ENCODE results near the gene CCSER2.
"Not testable (repeated sequence)": the region's sequence is repeated elsewhere in the genome, so short reads cannot be mapped to it uniquely, and the experiment has no call there.

Gene CCSER2

DNA sequence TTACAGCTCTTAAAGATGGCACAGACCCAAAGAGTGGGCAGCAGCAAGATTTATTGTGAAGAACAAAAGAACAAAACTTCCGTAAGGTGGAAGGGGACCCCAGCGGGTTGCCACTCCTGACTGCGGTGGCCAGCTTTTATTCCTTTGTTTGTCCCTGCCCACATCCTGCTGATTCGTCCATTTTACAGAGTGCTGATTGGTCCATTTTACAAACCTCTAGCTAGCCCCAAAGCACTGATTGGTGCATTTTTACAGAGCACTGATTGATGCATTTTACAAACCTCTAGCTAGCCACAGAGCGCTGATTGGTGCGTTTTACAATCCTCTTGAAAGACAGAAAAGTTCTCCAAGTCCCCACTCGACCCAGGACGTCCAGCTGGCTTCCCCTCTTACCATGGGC lies 16.8 kb upstream of the CCSER2 start:
- Histone ChIP-seq H3K36me3 (ENCODE audit: control insufficient read depth, insufficient read depth, low read length) (no peaks in the 10 kb centered on the region), H3K27ac (ENCODE audit: low read length) (no peak overlapping the region), H3K4me3 (ENCODE audit: low read length) (no peak overlapping the region), H3K9me3 (ENCODE audit: control insufficient read depth, insufficient read depth, low read length) (no peaks in the 10 kb centered on the region), H3K27me3 (ENCODE audit: control insufficient read depth, insufficient read depth, low read length) (no peaks in the 10 kb centered on the region), H3K4me1 (ENCODE audit: control insufficient read depth, insufficient read depth, low read length) (peaks cover 4% of the 10 kb centered on the region; the same call in 1 of the 2 replicates)
- WGBS (ENCODE audit: insufficient coverage, insufficient read length), result no CpG with 5 or more reads among the region's 8 CpGs
- no peak for DNase-seq (ENCODE audit: low read depth, low spot score)

DNA sequence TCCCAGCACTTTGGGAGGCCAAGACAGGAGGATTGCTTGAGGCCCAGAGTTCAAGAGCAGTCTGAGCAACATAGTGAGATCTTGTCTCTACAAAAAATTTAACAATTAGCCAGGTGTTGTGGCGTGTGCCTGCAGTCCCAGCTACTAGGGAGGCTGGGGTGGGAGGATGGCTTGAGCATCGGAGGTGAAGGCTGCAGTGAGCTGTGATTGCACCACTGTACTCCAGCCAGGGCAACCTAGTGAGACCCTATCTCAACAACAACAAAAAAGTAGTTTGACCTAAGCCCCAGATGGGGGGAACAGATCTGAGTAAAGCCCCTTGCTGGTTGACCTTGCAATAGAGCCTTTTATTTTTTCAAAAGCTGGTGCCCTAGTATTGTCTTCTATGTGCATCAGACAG lies 15.6 kb upstream of the CCSER2 start:
- Histone ChIP-seq H3K4me3 (ENCODE audit: low read length) (no peak overlapping the region), H3K36me3 (ENCODE audit: control insufficient read depth, insufficient read depth, low read length) (no peaks in the 10 kb centered on the region), H3K27ac (ENCODE audit: low read length) (no peak overlapping the region), H3K4me1 (ENCODE audit: control insufficient read depth, insufficient read depth, low read length) (peaks cover 4% of the 10 kb centered on the region; the same call in 1 of the 2 replicates), H3K9me3 (ENCODE audit: control insufficient read depth, insufficient read depth, low read length) (no peaks in the 10 kb centered on the region), H3K27me3 (ENCODE audit: control insufficient read depth, insufficient read depth, low read length) (no peaks in the 10 kb centered on the region)
- no CpG with 5 or more reads among the region's 2 CpGs for WGBS (ENCODE audit: insufficient coverage, insufficient read length)
- DNase-seq (ENCODE audit: low read depth, low spot score), result no peak

DNA sequence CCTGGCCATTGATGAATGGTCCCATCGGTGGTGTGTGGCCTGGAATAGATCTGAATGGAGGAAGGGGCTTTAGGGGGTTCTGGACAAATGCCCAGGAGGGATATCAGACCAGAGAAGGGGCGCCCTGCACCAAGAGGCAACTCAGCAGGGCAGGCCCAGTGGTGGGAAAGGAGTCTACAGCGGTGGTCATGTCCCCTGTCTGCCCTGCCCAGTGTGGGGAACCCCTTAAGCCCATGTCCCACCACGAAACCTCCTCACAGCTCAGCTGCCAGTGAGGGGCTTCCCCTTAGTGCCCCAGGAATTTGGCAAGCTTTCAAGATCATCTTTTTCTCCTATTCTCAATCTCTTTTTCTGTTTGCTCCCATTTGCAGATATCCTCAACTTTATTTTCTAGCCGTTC lies 14.1 kb upstream of the CCSER2 start:
- Histone ChIP-seq H3K27me3 (ENCODE audit: control insufficient read depth, insufficient read depth, low read length) (no peaks in the 10 kb centered on the region), H3K9me3 (ENCODE audit: control insufficient read depth, insufficient read depth, low read length) (no peaks in the 10 kb centered on the region), H3K4me3 (ENCODE audit: low read length) (no peak overlapping the region), H3K27ac (ENCODE audit: low read length) (no peak overlapping the region), H3K4me1 (ENCODE audit: control insufficient read depth, insufficient read depth, low read length) (peaks cover 4% of the 10 kb centered on the region; the same call in 1 of the 2 replicates), H3K36me3 (ENCODE audit: control insufficient read depth, insufficient read depth, low read length) (no peaks in the 10 kb centered on the region)
- WGBS (ENCODE audit: insufficient coverage, insufficient read length), result no CpG with 5 or more reads among the region's 5 CpGs
- no peak for DNase-seq (ENCODE audit: low read depth, low spot score)

DNA sequence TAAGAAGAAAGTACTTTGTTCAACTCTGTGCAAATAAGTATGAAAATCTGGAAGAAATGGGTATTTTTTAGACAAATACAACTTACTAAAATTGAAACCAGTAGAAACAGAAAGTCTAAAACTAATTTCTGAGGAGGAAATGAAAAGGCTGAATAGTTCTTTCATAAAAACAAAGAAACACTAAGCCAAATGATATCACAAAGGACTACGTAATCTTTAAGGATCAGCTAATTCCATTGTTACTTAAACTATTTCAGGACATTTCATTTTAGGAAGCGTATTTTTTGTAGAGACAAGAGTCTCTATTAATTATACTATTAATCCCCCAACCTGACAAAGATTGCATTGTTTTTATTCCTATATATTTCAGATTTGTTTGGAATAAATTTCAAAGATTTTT lies 11.2 kb upstream of the CCSER2 start:
- Histone ChIP-seq H3K27me3 (ENCODE audit: control insufficient read depth, insufficient read depth, low read length) (no peaks in the 10 kb centered on the region), H3K27ac (ENCODE audit: low read length) (no peak overlapping the region), H3K36me3 (ENCODE audit: control insufficient read depth, insufficient read depth, low read length) (no peaks in the 10 kb centered on the region), H3K4me3 (ENCODE audit: low read length) (no peak overlapping the region), H3K4me1 (ENCODE audit: control insufficient read depth, insufficient read depth, low read length) (peaks cover 2% of the 10 kb centered on the region; the same call in 1 of the 2 replicates), H3K9me3 (ENCODE audit: control insufficient read depth, insufficient read depth, low read length) (no peaks in the 10 kb centered on the region)
- DNase-seq (ENCODE audit: low read depth, low spot score), result no peak
- WGBS (ENCODE audit: insufficient coverage, insufficient read length), result no CpG with 5 or more reads among the region's 2 CpGs

DNA sequence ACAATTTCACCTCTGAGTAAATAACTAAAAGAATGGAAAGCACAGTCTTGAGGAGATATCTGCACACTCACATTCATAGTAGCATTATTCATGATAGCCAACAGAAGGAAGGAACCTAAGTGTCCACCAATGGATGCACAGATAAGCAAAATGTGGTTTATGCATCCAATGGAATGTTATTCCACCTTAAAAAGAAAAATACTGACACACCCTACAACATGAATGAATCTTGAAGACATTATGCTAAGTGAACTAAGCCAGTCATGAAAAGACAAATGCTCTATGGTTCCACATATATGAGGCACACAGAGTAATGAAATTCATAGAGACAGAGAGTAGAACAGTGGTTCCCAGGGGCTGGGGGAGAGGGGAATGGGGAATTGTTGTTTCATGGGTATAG lies 6.5 kb upstream of the CCSER2 start:
- no peak for DNase-seq (ENCODE audit: low read depth, low spot score)
- no peaks in the 10 kb centered on the region for H3K27me3 ChIP-seq (ENCODE audit: control insufficient read depth, insufficient read depth, low read length)
- no peak overlapping the region for H3K4me3 ChIP-seq (ENCODE audit: low read length)

DNA sequence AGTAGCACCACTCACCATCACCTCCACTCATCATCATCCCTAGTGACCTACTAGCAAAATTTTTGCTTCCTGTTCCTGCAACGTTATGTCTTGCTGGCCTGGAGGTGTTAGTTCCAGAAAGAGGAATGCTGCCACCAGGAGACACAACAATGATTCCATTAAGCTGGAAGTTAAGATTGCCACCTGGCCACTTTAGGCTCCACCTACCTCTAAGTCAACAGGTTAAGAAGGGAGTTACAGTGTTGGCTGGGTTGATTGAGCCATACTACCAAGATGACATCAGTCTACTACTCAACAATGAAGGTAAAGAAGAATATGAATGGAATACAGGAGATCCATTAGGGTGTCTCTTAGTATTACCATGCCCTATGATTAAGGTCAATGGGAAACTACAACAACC lies 4.8 kb upstream of the CCSER2 start:
- H3K4me1 ChIP-seq (ENCODE audit: control insufficient read depth, insufficient read depth, low read length); H3K4me3 ChIP-seq (ENCODE audit: low read length); H3K27me3 ChIP-seq (ENCODE audit: control insufficient read depth, insufficient read depth, low read length); H3K27ac ChIP-seq (ENCODE audit: low read length); H3K9me3 ChIP-seq (ENCODE audit: control insufficient read depth, insufficient read depth, low read length); H3K36me3 ChIP-seq (ENCODE audit: control insufficient read depth, insufficient read depth, low read length); DNase-seq (ENCODE audit: low read depth, low spot score): not testable (repeated sequence)
- WGBS (ENCODE audit: insufficient coverage, insufficient read length), result no CpG with 5 or more reads among the region's 1 CpG

More for the DNA sequence above, 6.5 kb upstream of the CCSER2 start:
- Histone ChIP-seq H3K27ac (ENCODE audit: low read length) (no peak overlapping the region), H3K9me3 (ENCODE audit: control insufficient read depth, insufficient read depth, low read length) (no peaks in the 10 kb centered on the region), H3K4me1 (ENCODE audit: control insufficient read depth, insufficient read depth, low read length) (no peaks in the 10 kb centered on the region), H3K36me3 (ENCODE audit: control insufficient read depth, insufficient read depth, low read length) (no peaks in the 10 kb centered on the region)

DNA sequence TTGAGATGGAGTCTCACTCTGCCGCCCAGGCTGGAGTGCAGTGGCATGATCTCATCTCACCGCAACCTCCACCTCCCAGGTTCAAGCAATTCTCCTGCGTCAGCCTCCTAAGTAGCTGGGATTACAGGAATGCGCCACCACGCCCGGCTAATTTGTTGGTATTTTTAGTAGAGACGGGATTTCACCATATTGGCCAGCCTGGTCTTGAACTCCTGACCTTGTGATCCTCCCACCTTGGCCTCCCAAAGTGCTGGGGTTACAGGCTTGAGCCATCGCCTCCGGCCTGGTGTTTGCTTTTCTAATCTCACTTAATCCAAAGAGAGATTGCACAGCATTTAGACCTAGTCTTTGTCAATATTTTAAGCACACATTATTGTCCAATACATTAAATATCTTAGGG lies 1.4 kb upstream of the CCSER2 start:
- H3K36me3 ChIP-seq (ENCODE audit: control insufficient read depth, insufficient read depth, low read length); H3K27ac ChIP-seq (ENCODE audit: low read length); H3K27me3 ChIP-seq (ENCODE audit: control insufficient read depth, insufficient read depth, low read length); H3K4me1 ChIP-seq (ENCODE audit: control insufficient read depth, insufficient read depth, low read length); H3K9me3 ChIP-seq (ENCODE audit: control insufficient read depth, insufficient read depth, low read length); H3K4me3 ChIP-seq (ENCODE audit: low read length); DNase-seq (ENCODE audit: low read depth, low spot score): not testable (repeated sequence)
- no CpG with 5 or more reads among the region's 9 CpGs for WGBS (ENCODE audit: insufficient coverage, insufficient read length)

DNA sequence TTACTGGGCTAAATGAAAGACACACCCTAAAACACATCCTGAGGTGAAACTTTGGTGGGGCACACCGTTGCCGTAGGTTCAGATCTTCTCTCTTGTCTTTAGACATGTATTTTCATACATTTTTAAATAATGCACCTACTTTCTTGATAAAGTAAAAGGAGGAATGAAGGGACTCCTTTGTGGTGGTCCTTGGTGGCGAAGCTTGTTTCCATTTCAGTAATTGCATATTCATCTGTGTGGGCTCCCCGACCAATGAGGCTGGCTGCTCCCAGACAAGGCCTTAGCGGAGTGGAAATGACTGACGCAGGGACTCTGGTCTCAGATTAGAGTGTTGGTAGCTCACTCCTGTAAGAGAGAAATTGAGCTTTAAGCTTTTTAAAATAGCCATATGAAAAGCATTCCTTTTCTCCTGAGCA lies 815 bp downstream of the CCSER2 start:
- Histone ChIP-seq H3K4me1 (ENCODE audit: control insufficient read depth, insufficient read depth, low read length) (no peaks in the 10 kb centered on the region), H3K27me3 (ENCODE audit: control insufficient read depth, insufficient read depth, low read length) (no peaks in the 10 kb centered on the region), H3K36me3 (ENCODE audit: control insufficient read depth, insufficient read depth, low read length) (no peaks in the 10 kb centered on the region), H3K27ac (ENCODE audit: low read length) (no peak overlapping the region), H3K9me3 (ENCODE audit: control insufficient read depth, insufficient read depth, low read length) (no peaks in the 10 kb centered on the region), H3K4me3 (ENCODE audit: low read length) (peak overlapping the region; percentile 92)
- WGBS (ENCODE audit: insufficient coverage, insufficient read length), result no CpG with 5 or more reads among the region's 6 CpGs
- no peak for DNase-seq (ENCODE audit: low read depth, low spot score)

DNA sequence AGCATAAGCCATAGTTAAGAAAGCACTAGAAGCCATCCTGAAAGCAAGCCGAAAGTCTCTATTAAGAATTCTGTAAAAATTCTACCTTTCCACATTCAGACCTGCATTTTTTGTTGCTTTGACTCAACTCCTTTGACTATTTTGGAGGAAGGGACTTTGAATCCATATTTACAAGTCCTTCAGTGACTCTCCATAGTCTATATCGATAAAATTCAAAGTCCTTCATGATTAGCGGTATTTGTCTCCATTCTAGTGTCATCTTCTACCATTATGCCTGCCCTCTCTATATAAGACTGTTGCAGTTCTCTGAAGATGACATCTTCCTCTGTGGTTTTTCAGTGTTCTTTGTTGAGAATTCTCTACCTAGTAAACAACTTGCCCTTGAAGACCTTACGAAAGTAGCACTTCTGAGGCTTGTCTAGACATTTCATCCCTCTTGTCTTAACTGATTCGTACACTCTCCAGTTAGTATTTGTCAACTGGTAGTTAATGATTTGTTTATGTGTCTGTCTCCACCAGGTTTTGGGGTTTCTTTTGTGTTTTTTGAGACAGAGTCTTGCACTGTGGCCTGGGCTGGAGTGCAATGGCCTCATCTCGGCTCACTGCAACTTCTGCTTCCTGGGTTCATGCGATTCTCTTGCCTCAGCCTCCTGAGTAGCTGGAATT lies 1.7 kb downstream of the CCSER2 start:
- H3K27ac ChIP-seq (ENCODE audit: low read length), result no peak overlapping the region
- no peaks in the 10 kb centered on the region for H3K36me3 ChIP-seq (ENCODE audit: control insufficient read depth, insufficient read depth, low read length)
- no CpG with 5 or more reads among the region's 7 CpGs for WGBS (ENCODE audit: insufficient coverage, insufficient read length)
- no peaks in the 10 kb centered on the region for H3K27me3 ChIP-seq (ENCODE audit: control insufficient read depth, insufficient read depth, low read length)
- no peaks in the 10 kb centered on the region; the same call in 1 of the 2 replicates for H3K4me1 ChIP-seq (ENCODE audit: control insufficient read depth, insufficient read depth, low read length)
- no peaks in the 10 kb centered on the region for H3K9me3 ChIP-seq (ENCODE audit: control insufficient read depth, insufficient read depth, low read length)
- DNase-seq (ENCODE audit: low read depth, low spot score), result no peak
- H3K4me3 ChIP-seq (ENCODE audit: low read length), result no peak overlapping the region

DNA sequence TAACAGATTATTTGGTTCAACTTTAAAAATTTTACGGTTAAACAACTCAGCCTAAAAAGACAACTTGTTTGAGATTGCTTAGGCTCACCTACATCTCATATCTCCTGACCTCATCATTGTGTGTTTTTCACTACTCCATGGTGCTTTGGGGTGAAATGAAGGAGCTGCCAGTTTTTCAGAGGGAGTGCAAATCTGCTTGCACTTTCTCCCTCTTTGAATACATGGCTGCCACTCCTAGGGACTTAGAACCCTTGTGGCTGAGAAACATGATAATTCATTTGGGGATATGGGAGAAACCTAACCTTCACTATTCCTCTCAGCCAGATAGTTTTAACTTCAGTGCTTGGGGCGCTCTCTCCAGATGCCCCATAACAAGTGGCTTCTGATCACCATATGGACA lies 2.7 kb downstream of the CCSER2 start:
- H3K27ac ChIP-seq (ENCODE audit: low read length), result no peak overlapping the region
- no CpG with 5 or more reads among the region's 2 CpGs for WGBS (ENCODE audit: insufficient coverage, insufficient read length)
- DNase-seq (ENCODE audit: low read depth, low spot score), result no peak
- H3K27me3 ChIP-seq (ENCODE audit: control insufficient read depth, insufficient read depth, low read length), result no peaks in the 10 kb centered on the region
- no peaks in the 10 kb centered on the region for H3K9me3 ChIP-seq (ENCODE audit: control insufficient read depth, insufficient read depth, low read length)
- H3K4me1 ChIP-seq (ENCODE audit: control insufficient read depth, insufficient read depth, low read length), result no peaks in the 10 kb centered on the region; the same call in 1 of the 2 replicates
- H3K4me3 ChIP-seq (ENCODE audit: low read length), result no peak overlapping the region
- no peaks in the 10 kb centered on the region for H3K36me3 ChIP-seq (ENCODE audit: control insufficient read depth, insufficient read depth, low read length)

DNA sequence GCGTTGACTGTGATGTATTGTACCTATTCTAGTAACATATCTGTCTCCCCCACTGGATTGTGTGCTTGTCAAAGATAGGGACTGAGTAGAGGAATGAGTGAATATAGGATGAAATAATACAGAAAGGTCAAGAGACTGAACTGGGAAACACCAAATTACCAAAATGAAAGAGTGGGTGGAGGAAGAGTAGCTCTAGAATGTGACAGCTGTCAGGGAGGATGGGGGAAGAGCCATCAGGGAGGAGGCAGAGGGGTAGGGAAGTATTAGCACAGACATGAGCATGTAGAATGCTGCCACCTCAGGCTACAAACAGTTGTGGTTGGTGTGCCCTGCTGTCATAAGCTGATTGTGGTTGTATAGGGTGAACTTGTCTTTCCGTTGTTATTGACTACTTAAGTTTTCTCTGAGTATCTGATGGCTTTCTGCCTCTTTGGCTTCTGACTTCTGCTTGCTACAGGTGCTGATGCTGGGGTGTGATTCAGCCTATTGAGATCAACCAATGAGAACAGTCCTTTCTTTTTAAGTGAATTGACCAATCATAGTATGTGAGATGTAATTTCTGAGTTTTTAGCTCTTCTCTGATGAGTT lies 5.6 kb downstream of the CCSER2 start:
- no CpG with 5 or more reads among the region's 2 CpGs for WGBS (ENCODE audit: insufficient coverage, insufficient read length)
- Histone ChIP-seq H3K9me3 (ENCODE audit: control insufficient read depth, insufficient read depth, low read length) (no peaks in the 10 kb centered on the region), H3K4me1 (ENCODE audit: control insufficient read depth, insufficient read depth, low read length) (peaks cover 3% of the 10 kb centered on the region; the same call in 1 of the 2 replicates), H3K27me3 (ENCODE audit: control insufficient read depth, insufficient read depth, low read length) (no peaks in the 10 kb centered on the region), H3K27ac (ENCODE audit: low read length) (no peak overlapping the region), H3K36me3 (ENCODE audit: control insufficient read depth, insufficient read depth, low read length) (no peaks in the 10 kb centered on the region), H3K4me3 (ENCODE audit: low read length) (no peak overlapping the region)
- no peak for DNase-seq (ENCODE audit: low read depth, low spot score)

All from iPS DF 6.9 (cell line).